ENCODE measurements around the gene ARID4B.

- no peak for TF ChIP-seq CTCF (IDR thresholded peaks at IDR 0.05; ENCODE audit: insufficient read depth, low read length)
- TF ChIP-seq REST (IDR thresholded peaks at IDR 0.05; ENCODE audit: insufficient replicate concordance, low read depth), result no peak
- TF ChIP-seq SPI1 (IDR thresholded peaks at IDR 0.05; ENCODE audit: borderline replicate concordance, low read depth), result no peak
Measured at GRCh38 chr1:235299169-235299858, 28.7 kb downstream of the ARID4B start.
